ENCODE results near the gene GATD1.

The GATD1 gene

DNA sequence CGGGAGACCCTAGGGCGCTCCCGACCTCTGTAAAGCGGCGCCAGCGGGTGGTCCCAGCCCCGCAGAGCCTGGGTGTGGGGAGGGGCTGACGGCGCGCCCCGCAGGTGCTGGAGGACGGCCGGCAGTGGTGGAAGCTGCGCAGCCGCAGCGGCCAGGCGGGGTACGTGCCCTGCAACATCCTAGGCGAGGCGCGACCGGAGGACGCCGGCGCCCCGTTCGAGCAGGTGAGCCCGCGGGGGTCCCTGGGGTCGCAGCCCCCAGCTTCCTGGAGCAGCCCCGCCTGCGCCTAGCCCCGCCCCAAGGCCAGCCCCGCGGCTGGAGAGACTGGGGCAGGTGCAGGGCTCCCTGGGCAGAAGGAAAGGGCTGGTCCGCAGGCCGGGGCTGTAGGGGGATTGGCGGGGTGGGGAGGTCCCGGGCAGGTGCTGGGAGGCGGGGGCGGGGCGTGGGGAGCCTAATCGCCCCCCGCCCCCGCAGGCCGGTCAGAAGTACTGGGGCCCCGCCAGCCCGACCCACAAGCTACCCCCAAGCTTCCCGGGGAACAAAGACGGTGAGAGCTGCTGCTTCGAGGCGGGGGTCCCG lies 51.6 kb downstream of the GATD1 start:
- DNase-seq: no peak
- H3K27ac ChIP-seq: no peak overlapping the region
- H3K27me3 ChIP-seq (ENCODE audit: insufficient read depth, low read depth, severe bottlenecking): peaks cover 17% of the 10 kb centered on the region
- TF ChIP-seq, protein P1, sequence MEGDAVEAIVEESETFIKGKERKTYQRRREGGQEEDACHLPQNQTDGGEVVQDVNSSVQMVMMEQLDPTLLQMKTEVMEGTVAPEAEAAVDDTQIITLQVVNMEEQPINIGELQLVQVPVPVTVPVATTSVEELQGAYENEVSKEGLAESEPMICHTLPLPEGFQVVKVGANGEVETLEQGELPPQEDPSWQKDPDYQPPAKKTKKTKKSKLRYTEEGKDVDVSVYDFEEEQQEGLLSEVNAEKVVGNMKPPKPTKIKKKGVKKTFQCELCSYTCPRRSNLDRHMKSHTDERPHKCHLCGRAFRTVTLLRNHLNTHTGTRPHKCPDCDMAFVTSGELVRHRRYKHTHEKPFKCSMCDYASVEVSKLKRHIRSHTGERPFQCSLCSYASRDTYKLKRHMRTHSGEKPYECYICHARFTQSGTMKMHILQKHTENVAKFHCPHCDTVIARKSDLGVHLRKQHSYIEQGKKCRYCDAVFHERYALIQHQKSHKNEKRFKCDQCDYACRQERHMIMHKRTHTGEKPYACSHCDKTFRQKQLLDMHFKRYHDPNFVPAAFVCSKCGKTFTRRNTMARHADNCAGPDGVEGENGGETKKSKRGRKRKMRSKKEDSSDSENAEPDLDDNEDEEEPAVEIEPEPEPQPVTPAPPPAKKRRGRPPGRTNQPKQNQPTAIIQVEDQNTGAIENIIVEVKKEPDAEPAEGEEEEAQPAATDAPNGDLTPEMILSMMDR (IDR thresholded peaks at IDR 0.05; ENCODE audit: low read depth, low read length): no peak
- no peaks in the 10 kb centered on the region for H3K36me3 ChIP-seq
- H3K9me3 ChIP-seq (ENCODE audit: severe bottlenecking): no peaks in the 10 kb centered on the region
- H3K4me3 ChIP-seq (ENCODE audit: low read depth, low read length): no peak overlapping the region

DNA sequence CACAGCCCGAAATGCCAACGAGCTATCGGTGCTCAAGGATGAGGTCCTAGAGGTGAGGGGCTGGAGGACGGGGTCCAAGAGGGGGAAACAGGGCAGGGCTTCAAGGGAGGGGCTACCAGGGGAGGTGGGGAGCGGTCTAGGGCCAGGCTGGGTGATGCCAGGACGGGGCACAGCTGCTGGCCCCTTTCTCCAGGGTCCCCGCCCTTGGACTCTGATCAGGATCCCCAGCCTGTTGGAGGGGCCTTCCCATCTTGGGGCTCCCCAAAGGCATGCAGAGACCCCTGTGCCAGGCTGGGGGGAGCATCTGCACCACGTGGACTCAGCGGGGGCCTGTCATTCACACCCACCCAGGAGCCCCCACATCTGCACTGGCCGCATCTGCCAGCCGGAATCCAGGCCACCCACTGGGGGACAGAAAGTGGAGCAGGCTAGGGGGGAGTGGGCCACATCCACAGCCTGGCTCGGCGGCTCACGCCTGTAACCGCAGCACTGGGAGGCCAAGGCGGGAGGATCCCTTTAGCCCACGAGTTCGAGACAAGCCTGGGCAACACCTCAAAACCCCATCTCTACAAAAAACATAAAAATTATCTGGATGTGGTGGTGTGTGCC lies 52.4 kb downstream of the GATD1 start:
- Histone ChIP-seq H3K4me3 (ENCODE audit: low read depth, low read length) (no peak overlapping the region), H3K9me3 (ENCODE audit: severe bottlenecking) (no peaks in the 10 kb centered on the region), H3K36me3 (no peaks in the 10 kb centered on the region), H3K27ac (no peak overlapping the region), H3K27me3 (ENCODE audit: insufficient read depth, low read depth, severe bottlenecking) (peaks cover 24% of the 10 kb centered on the region)
- TF ChIP-seq, protein P1 (IDR thresholded peaks at IDR 0.05; ENCODE audit: low read depth, low read length): no peak
- no peak for DNase-seq

DNA sequence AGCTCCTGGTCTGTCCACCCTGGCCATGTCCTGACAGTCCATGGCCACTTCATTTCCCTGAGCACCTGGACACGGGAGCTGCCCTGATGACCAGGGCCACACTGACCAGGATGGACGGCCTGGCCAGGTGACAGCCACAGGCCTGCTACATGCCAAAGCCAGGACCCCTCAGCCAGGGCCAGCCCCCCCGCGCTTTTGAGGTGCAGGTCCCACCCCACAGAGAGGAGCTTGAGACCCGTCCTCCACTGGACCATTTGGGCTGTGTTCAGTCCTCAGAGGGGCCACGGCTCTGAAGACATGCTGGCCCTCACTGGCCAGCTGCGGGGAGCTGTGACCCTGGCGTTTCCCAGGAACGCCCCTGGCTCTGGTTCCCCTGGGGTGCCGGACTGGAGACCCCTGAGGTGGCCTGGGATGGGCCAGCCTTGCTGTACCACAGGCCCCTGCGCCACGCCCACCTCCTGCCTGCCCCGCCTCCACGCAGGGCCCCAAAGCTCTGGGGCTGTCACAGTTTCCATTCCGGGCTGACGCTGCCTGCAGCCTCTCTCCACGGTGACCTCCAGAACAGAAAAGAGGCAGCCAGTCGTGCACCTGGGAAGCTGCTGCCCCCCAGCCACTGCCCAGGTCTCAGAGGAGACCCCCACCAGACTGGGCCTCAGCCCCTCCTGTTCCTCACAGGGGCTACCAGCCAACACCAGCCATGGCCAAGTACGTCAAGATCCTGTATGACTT lies 53.1 kb downstream of the GATD1 start:
- no peaks in the 10 kb centered on the region for H3K9me3 ChIP-seq (ENCODE audit: severe bottlenecking)
- H3K27me3 ChIP-seq (ENCODE audit: insufficient read depth, low read depth, severe bottlenecking): peaks cover 27% of the 10 kb centered on the region
- no peak for DNase-seq
- H3K27ac ChIP-seq: no peak overlapping the region
- no peak overlapping the region for H3K4me3 ChIP-seq (ENCODE audit: low read depth, low read length)
- TF ChIP-seq, protein P1 (IDR thresholded peaks at IDR 0.05; ENCODE audit: low read depth, low read length): no peak
- H3K36me3 ChIP-seq: no peaks in the 10 kb centered on the region

DNA sequence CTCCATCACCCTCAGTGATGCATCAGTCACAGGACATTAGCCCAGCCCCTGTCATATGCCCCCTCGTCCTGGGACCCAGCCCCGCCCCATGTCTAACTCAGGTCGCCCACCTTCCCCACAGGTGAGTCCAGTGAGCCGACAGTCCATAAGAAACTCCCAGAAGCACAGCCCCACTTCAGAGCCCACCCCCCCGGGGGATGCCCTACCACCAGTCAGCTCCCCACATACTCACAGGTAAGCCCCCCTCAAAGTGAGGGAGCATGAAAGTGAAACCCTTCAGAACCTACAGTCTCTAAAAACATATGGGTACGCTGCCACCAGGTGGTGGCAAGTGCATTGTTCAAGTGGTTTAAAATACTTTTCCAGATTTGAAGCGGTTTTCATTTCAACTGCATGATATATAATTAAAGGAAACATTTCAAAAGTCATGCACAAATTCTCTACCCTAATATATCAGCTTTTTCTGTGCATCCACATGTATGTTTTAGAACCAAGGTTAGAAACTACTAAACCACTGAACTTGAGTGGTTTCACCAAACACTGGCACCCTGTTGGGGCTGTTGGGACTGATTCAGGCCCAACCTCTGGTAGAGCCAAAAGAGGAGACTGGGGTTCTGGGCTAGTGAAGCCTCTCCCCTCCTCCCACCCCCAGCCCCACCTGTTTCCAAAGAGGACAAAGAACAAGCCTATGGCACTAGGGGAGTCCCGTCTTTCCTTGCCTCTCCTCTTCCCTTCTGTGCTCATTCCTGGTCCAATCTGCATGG lies 54.0 kb downstream of the GATD1 start:
- H3K27me3 ChIP-seq (ENCODE audit: insufficient read depth, low read depth, severe bottlenecking): peaks cover 27% of the 10 kb centered on the region
- no peaks in the 10 kb centered on the region for H3K9me3 ChIP-seq (ENCODE audit: severe bottlenecking)
- TF ChIP-seq, protein P1 (IDR thresholded peaks at IDR 0.05; ENCODE audit: low read depth, low read length): peak; percentile 25; the same call in 1 of the 2 replicates
- peak; percentile 38 for DNase-seq
- no peak overlapping the region for H3K4me3 ChIP-seq (ENCODE audit: low read depth, low read length)
- no peaks in the 10 kb centered on the region for H3K36me3 ChIP-seq
- H3K27ac ChIP-seq: no peak overlapping the region

DNA sequence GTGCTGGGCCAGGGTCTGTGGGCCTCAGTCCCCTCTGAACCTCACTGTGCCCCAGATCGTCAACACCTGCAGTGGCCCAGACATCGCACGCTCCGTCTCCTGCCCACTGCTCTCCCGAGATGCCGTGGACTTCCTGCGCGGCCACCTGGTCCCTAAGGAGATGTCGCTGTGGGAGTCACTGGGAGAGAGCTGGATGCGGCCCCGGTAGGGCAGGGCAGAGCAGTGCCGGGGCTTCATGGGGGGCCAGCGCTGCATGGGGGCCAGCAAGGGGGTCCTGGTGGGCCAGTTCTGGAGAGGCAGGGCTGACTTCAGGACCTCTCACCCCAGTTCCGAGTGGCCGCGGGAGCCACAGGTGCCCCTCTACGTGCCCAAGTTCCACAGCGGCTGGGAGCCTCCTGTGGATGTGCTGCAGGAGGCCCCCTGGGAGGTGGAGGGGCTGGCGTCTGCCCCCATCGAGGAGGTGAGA lies 54.9 kb downstream of the GATD1 start:
- TF ChIP-seq, protein P1 (IDR thresholded peaks at IDR 0.05; ENCODE audit: low read depth, low read length): no peak
- H3K27me3 ChIP-seq (ENCODE audit: insufficient read depth, low read depth, severe bottlenecking): peaks cover 27% of the 10 kb centered on the region
- H3K27ac ChIP-seq: no peak overlapping the region
- H3K4me3 ChIP-seq (ENCODE audit: low read depth, low read length): no peak overlapping the region
- DNase-seq: no peak
- H3K9me3 ChIP-seq (ENCODE audit: severe bottlenecking): no peaks in the 10 kb centered on the region
- H3K36me3 ChIP-seq: no peaks in the 10 kb centered on the region
